Neural cell (in vitro differentiated cells): ENCODE data around the gene ELOVL1. TPM values are rescaled to one million over a fixed set of nuclear protein-coding genes. Genes with fewer than 3 reads are reported as not detected.
A peak's percentile ranks its signal among the peaks of the same experiment; 100 is the strongest.

ENCODE experiments used
- H2AFZ ChIP-seq: fragments of 200-600, 300-800 bp; sonication (generic), shearing (Covaris generic); 2 replicates; pipeline ENCODE4 v1.6.0; 2014; ENCODE audit warnings: low read depth, mild to moderate bottlenecking, antibody characterized with exemption, low read length, moderate library complexity
- H3F3A ChIP-seq: fragments of 200-600 bp; shearing (Covaris generic); 2 replicates; pipeline ENCODE4 v1.6.1; 2016; ENCODE audit warnings: mild to moderate bottlenecking, moderate library complexity, mixed read lengths, antibody characterized with exemption, low read length; ENCODE audit not compliant: insufficient read depth, poor library complexity, severe bottlenecking
- H3K27ac ChIP-seq: fragments of 200-600, 300-800 bp; sonication (generic), shearing (Covaris generic); 2 replicates; pipeline ENCODE4 v1.5.1; 2014; ENCODE audit warnings: mild to moderate bottlenecking, low read length, moderate library complexity
- H3K27me3 ChIP-seq: fragments of 300-800, 200-600 bp; sonication (generic), shearing (Covaris generic); 2 replicates; pipeline ENCODE4 v1.6.0; 2014; ENCODE audit warnings: mild to moderate bottlenecking, low read depth, low read length, moderate library complexity; ENCODE audit not compliant: insufficient read depth
- H3K36me3 ChIP-seq: fragments of 300-800, 200-600 bp; sonication (generic), shearing (Covaris generic); 2 replicates; pipeline ENCODE4 v1.5.1; 2014; ENCODE audit warnings: mild to moderate bottlenecking, antibody characterized with exemption, low read length, moderate library complexity; ENCODE audit not compliant: insufficient read depth
- H3K4me2 ChIP-seq: fragments of 300-800, 200-600 bp; sonication (generic), shearing (Covaris generic); 2 replicates; pipeline ENCODE4 v1.6.0; 2014; ENCODE audit warnings: mild to moderate bottlenecking, low read length
- H3K4me3 ChIP-seq: fragments of 300-800, 200-600 bp; sonication (generic), shearing (Covaris generic); 2 replicates; pipeline ENCODE4 v1.5.1; 2014; ENCODE audit warnings: mild to moderate bottlenecking, low read length, moderate library complexity
- H3K79me2 ChIP-seq: fragments of 200-600 bp; shearing (Covaris generic); replicated peaks from 2 replicates; pipeline ENCODE4 v1.6.0; 2014; ENCODE audit warnings: mild to moderate bottlenecking, low read length, moderate library complexity; ENCODE audit not compliant: insufficient read depth
- H3K9ac ChIP-seq: fragments of 300-800, 200-600 bp; sonication (generic), shearing (Covaris generic); 2 replicates; pipeline ENCODE4 v1.6.1; 2016; ENCODE audit warnings: mild to moderate bottlenecking, low read length, mixed read lengths
- H3K9me2 ChIP-seq: fragments of 200-600 bp; shearing (Covaris generic); 2 replicates; pipeline ENCODE4 v1.6.1; 2016; ENCODE audit warnings: mild to moderate bottlenecking, low read length, mixed read lengths; ENCODE audit not compliant: insufficient read depth
- H3K9me3 ChIP-seq: fragments of 200-600, 300-800 bp; sonication (generic), shearing (Covaris generic); 2 replicates; pipeline ENCODE4 v1.6.1; 2016; ENCODE audit warnings: mild to moderate bottlenecking, mixed run types, low read length, moderate library complexity, mixed read lengths
- H4K20me1 ChIP-seq: fragments of 200-600 bp; shearing (Covaris generic); 2 replicates; pipeline ENCODE4 v1.6.1; 2016; ENCODE audit warnings: mild to moderate bottlenecking, mixed run types; ENCODE audit not compliant: insufficient read depth
- CTCF ChIP-seq: fragments of 450-650 bp; IDR thresholded peaks from 2 replicates; pipeline ENCODE4 v1.5.1; 2014; ENCODE audit warnings: antibody characterized with exemption, mild to moderate bottlenecking, moderate library complexity; ENCODE audit not compliant: poor library complexity, severe bottlenecking
- EP300 ChIP-seq: fragments of 450-650 bp; conservative IDR thresholded peaks from 2 replicates; pipeline ENCODE4 v1.6.1; 2014; ENCODE audit warnings: antibody characterized with exemption, mild to moderate bottlenecking, moderate library complexity; ENCODE audit not compliant: poor library complexity, severe bottlenecking
- EZH2 ChIP-seq: fragments of 200-600, 300-800 bp; shearing (Covaris generic), sonication (generic); IDR thresholded peaks from 2 replicates; pipeline ENCODE4 v1.6.1; 2014; ENCODE audit warnings: antibody characterized with exemption, low read length, borderline replicate concordance, mild to moderate bottlenecking; ENCODE audit not compliant: insufficient read depth, poor library complexity, severe bottlenecking
- MXI1 ChIP-seq: fragments of 450-650 bp; conservative IDR thresholded peaks from 2 replicates; pipeline ENCODE4 v1.6.1; 2014; ENCODE audit warnings: antibody characterized with exemption, mild to moderate bottlenecking; ENCODE audit not compliant: poor library complexity, severe bottlenecking
- POLR2AphosphoS5 ChIP-seq: IDR thresholded peaks from 2 replicates; pipeline ENCODE4 v1.6.1; 2012
- RAD21 ChIP-seq: fragments of 450-650 bp; conservative IDR thresholded peaks from 2 replicates; pipeline ENCODE4 v1.6.1; 2014; ENCODE audit warnings: antibody characterized with exemption, mild to moderate bottlenecking, moderate library complexity
- SMC3 ChIP-seq: fragments of 450-650 bp; conservative IDR thresholded peaks from 2 replicates; pipeline ENCODE4 v1.6.1; 2014; ENCODE audit warnings: antibody characterized with exemption, mild to moderate bottlenecking, moderate library complexity; ENCODE audit not compliant: poor library complexity
- TAF1 ChIP-seq: IDR thresholded peaks from 2 replicates; pipeline ENCODE4 v1.6.1; 2012; ENCODE audit warnings: low read depth
- polyA plus RNA-seq: library from polyadenylated mRNA; depleted of rRNA; stranded (reverse); fragments of >200 nt; gene quantifications from 2 replicates; pipeline ENCODE4 v1.2.3, GENCODE V29; 2014
- TF ChIP-seq, protein P1 (sequence below): IDR thresholded peaks from 2 replicates; pipeline ENCODE4 v1.6.1; 2012; ENCODE audit warnings: borderline replicate concordance

ELOVL1 gene
- polyA plus RNA-seq, 1 donor from 2014 or later = 12.9 TPM

DNA sequence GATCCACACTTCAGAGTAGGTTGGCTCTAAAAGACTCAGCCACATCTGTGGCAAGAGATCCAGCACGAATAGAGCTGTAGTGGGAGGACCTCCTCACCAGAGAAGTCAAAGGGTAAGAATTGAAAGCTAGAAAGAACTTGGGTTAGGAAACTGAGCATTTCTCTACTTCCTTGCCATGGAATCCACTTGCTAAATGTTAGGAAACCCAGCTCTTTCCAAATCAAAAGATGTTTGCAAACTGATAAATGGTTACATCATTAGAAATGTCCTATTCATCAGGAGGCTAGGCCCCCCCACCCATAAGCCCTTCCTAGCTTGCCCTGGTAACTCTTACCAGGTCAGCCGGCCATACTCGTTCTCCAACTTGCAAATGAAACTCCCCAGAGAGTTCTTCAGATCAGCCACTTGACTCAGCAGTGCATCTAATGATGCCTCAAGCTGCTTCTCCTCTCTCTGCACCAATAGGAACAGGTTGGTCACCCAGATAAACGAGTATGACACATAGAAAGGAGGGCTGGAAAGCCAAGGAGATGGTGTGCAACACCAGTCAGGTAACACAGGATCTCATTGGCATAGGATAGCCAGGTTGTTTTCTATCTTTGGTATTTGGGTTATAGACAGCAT, 20.3 kb upstream of the ELOVL1 start:
- Histone ChIP-seq H3K27ac (no peak overlapping the region), H3K9me3 (no peaks in the 10 kb centered on the region), H3K4me3 (peak overlapping the region; percentile 84), H3K79me2 (peaks cover 31% of the 10 kb centered on the region), H3K27me3 (no peaks in the 10 kb centered on the region), H3K9me2 (no peaks in the 10 kb centered on the region), H4K20me1 (no peaks in the 10 kb centered on the region), H3F3A (no peaks in the 10 kb centered on the region), H3K9ac (no peak overlapping the region), H3K4me2 (peak overlapping the region; percentile 80), H2AFZ (no peak overlapping the region), H3K36me3 (no peaks in the 10 kb centered on the region)
- no peak for TF ChIP-seq EP300
- TF ChIP-seq POLR2AphosphoS5 = no peak
- TF ChIP-seq, protein P1, sequence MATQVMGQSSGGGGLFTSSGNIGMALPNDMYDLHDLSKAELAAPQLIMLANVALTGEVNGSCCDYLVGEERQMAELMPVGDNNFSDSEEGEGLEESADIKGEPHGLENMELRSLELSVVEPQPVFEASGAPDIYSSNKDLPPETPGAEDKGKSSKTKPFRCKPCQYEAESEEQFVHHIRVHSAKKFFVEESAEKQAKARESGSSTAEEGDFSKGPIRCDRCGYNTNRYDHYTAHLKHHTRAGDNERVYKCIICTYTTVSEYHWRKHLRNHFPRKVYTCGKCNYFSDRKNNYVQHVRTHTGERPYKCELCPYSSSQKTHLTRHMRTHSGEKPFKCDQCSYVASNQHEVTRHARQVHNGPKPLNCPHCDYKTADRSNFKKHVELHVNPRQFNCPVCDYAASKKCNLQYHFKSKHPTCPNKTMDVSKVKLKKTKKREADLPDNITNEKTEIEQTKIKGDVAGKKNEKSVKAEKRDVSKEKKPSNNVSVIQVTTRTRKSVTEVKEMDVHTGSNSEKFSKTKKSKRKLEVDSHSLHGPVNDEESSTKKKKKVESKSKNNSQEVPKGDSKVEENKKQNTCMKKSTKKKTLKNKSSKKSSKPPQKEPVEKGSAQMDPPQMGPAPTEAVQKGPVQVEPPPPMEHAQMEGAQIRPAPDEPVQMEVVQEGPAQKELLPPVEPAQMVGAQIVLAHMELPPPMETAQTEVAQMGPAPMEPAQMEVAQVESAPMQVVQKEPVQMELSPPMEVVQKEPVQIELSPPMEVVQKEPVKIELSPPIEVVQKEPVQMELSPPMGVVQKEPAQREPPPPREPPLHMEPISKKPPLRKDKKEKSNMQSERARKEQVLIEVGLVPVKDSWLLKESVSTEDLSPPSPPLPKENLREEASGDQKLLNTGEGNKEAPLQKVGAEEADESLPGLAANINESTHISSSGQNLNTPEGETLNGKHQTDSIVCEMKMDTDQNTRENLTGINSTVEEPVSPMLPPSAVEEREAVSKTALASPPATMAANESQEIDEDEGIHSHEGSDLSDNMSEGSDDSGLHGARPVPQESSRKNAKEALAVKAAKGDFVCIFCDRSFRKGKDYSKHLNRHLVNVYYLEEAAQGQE = no peak
- TF ChIP-seq TAF1 = no peak
- TF ChIP-seq MXI1 = no peak
- no peak for TF ChIP-seq SMC3
- TF ChIP-seq CTCF = no peak
- TF ChIP-seq EZH2 = no peak
- no peak for TF ChIP-seq RAD21

DNA sequence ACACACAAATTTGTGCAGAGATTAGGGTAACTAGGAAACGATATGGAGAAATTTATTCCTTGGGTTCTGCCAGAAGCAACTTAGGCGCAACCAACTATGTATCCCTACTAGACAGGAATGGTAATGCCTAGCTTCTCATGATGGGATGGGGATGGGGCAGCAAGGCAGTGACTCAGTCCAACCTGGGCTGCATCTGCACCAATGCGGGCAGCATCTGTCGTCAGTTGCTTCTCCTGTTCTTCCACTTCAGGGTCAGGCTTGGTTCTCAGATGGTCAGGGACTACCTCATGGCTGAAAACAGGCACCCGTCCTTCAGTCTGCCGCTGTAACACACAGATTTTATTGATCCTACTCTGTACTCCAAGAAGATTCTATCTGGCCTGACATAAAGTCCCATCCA, 18.9 kb upstream of the ELOVL1 start:
- H3K27ac ChIP-seq = no peak overlapping the region

More for the DNA sequence above, 18.9 kb upstream of the ELOVL1 start:
- TF ChIP-seq EZH2 = no peak
- TF ChIP-seq TAF1 = no peak
- no peak for TF ChIP-seq RAD21
- Histone ChIP-seq H4K20me1 (no peaks in the 10 kb centered on the region), H3K9ac (no peak overlapping the region), H2AFZ (no peak overlapping the region), H3K36me3 (no peaks in the 10 kb centered on the region), H3K27me3 (no peaks in the 10 kb centered on the region), H3K9me3 (no peaks in the 10 kb centered on the region), H3K9me2 (no peaks in the 10 kb centered on the region), H3K4me3 (no peak overlapping the region), H3K4me2 (no peak overlapping the region), H3F3A (no peaks in the 10 kb centered on the region), H3K79me2 (peaks cover 31% of the 10 kb centered on the region)
